Measurements from ENCODE around the gene KANK2. TPM values are rescaled to one million over a fixed set of nuclear protein-coding genes. Genes with fewer than 3 reads are reported as not detected.

The KANK2 gene
- total and polyA plus RNA-seq, 2 of the 8 experiments (the other 6 are each of a cell fraction or from before 2014, with no cell fraction given), result 25.2 to 42.3 TPM

GRCh38 chr19:11130824-11131455 is 66.4 kb downstream of the KANK2 start (continued):
- TF ChIP-seq CTCF (IDR thresholded peaks at IDR 0.05; ENCODE audit: control extremely low read depth in 1 of 3, insufficient read depth in 1 of 3, low read depth in 1 of 3, low read length in 3 of 3), result peak; percentile 82 to 88 (median 84)

Data from H1 (cell line).